Muscle of leg (tissue), 11 donors: ENCODE results near the gene DLGAP1. TPM values are rescaled to one million over a fixed set of nuclear protein-coding genes. Genes with fewer than 3 reads are reported as not detected.

ENCODE experiments used
- DNase-seq: peaks from one replicate; pipeline ENCODE4 v3.0.0; 2013
- H3K27ac ChIP-seq: one replicate; pipeline ENCODE4 v1.5.1; 2013; ENCODE audit warnings: mild to moderate bottlenecking, low read length, control low read depth
- H3K27me3 ChIP-seq: one replicate; pipeline ENCODE4 v1.6.1; 2013; ENCODE audit warnings: low read length; ENCODE audit not compliant: control insufficient read depth, insufficient read depth
- H3K36me3 ChIP-seq: one replicate; pipeline ENCODE4 v1.6.1; 2013; ENCODE audit warnings: low read length; ENCODE audit not compliant: control insufficient read depth, insufficient read depth
- H3K4me1 ChIP-seq: one replicate; pipeline ENCODE4 v1.6.1; 2013; ENCODE audit warnings: low read length; ENCODE audit not compliant: control insufficient read depth, insufficient read depth
- H3K4me3 ChIP-seq: one replicate; pipeline ENCODE4 v1.5.1; 2013; ENCODE audit warnings: low read length, control low read depth
- H3K9me3 ChIP-seq: replicated peaks from 2 replicates; pipeline ENCODE4 v1.6.1; 2013; ENCODE audit warnings: low read depth, low read length; ENCODE audit not compliant: control insufficient read depth
- WGBS: methylation state at CpG from one replicate; pipeline ENCODE4 v1.1.5; 2013; ENCODE audit warnings: missing lambda C conversion rate; ENCODE audit not compliant: insufficient coverage; 5-methylcytosine and 5-hydroxymethylcytosine counted together
- polyA plus RNA-seq, 8 donors: library from polyadenylated mRNA; unstranded; fragments of 120-200 nt; gene quantifications; one replicate each; pipeline versions ENCODE4 v1.2.1 to v1.2.3, GENCODE V29; 2013; ENCODE audit warnings: inconsistent platforms in 1 of 8, low replicate concordance in 1 of 8; ENCODE audit not compliant: insufficient read length in 8 of 8, insufficient read depth in 1 of 8
- total RNA-seq: library from RNA; stranded (reverse); fragments of 120-200 nt; gene quantifications from one replicate; pipeline ENCODE4 v1.2.4, GENCODE V29; 2013

The DLGAP1 gene
- total and polyA plus RNA-seq, 9 donors = 0.87 to 3.1 (median 1.8) TPM

- Histone ChIP-seq H3K36me3 (no peaks in the 10 kb centered on the region), H3K4me1 (no peaks in the 10 kb centered on the region), H3K27ac (no peak overlapping the region), H3K9me3 (peaks cover 4% of the 10 kb centered on the region), H3K27me3 (no peaks in the 10 kb centered on the region), H3K4me3 (no peak overlapping the region)
- no peak for DNase-seq
- WGBS = 100% methylated on average over 1 of the region's 1 CpG
Measured at GRCh38 chr18:3784949-3785348, 670.2 kb downstream of the DLGAP1 start.

GRCh38 chr18:3782901-3783300 lies 672.2 kb downstream of the DLGAP1 start:
- WGBS = no CpG with 5 or more reads among the region's 1 CpG
- Histone ChIP-seq H3K27ac (no peak overlapping the region), H3K4me3 (no peak overlapping the region), H3K36me3 (no peaks in the 10 kb centered on the region), H3K4me1 (no peaks in the 10 kb centered on the region), H3K9me3 (peaks cover 4% of the 10 kb centered on the region), H3K27me3 (no peaks in the 10 kb centered on the region)
- DNase-seq = no peak

GRCh38 chr18:3777719-3778118 lies 677.4 kb downstream of the DLGAP1 start:
- no peak overlapping the region for H3K27ac ChIP-seq
- WGBS = no CpG with 5 or more reads among the region's 1 CpG
- no peaks in the 10 kb centered on the region for H3K9me3 ChIP-seq
- no peak for DNase-seq
- H3K4me3 ChIP-seq = no peak overlapping the region
- no peaks in the 10 kb centered on the region for H3K36me3 ChIP-seq
- no peaks in the 10 kb centered on the region for H3K27me3 ChIP-seq
- H3K4me1 ChIP-seq = no peaks in the 10 kb centered on the region

- no peak for DNase-seq
- H3K4me3 ChIP-seq = no peak overlapping the region
- H3K4me1 ChIP-seq = no peaks in the 10 kb centered on the region
- no peaks in the 10 kb centered on the region for H3K36me3 ChIP-seq
- no peaks in the 10 kb centered on the region for H3K9me3 ChIP-seq
- no CpG with 5 or more reads among the region's 5 CpGs for WGBS
- H3K27ac ChIP-seq = no peak overlapping the region
- no peaks in the 10 kb centered on the region for H3K27me3 ChIP-seq
Measured at GRCh38 chr18:3777122-3777521, 678.0 kb downstream of the DLGAP1 start.

GRCh38 chr18:3775996-3776395 lies 679.1 kb downstream of the DLGAP1 start:
- H3K27me3 ChIP-seq = peaks cover 3% of the 10 kb centered on the region
- H3K4me1 ChIP-seq = peaks cover 6% of the 10 kb centered on the region
- no peaks in the 10 kb centered on the region for H3K9me3 ChIP-seq
- 80% methylated on average over 1 of the region's 5 CpGs for WGBS
- H3K36me3 ChIP-seq = no peaks in the 10 kb centered on the region
- DNase-seq = no peak
- no peak overlapping the region for H3K4me3 ChIP-seq
- H3K27ac ChIP-seq = no peak overlapping the region

- peaks cover 4% of the 10 kb centered on the region for H3K27me3 ChIP-seq
- DNase-seq = no peak
- H3K36me3 ChIP-seq = no peaks in the 10 kb centered on the region
- no peaks in the 10 kb centered on the region for H3K9me3 ChIP-seq
- H3K27ac ChIP-seq = no peak overlapping the region
- peaks cover 7% of the 10 kb centered on the region for H3K4me1 ChIP-seq
- H3K4me3 ChIP-seq = no peak overlapping the region
- WGBS = no CpG with 5 or more reads among the region's 1 CpG
Measured at GRCh38 chr18:3773303-3773702, 681.8 kb downstream of the DLGAP1 start.

- peak overlapping the region; percentile 28 for H3K4me3 ChIP-seq
- under 1% methylated on average over 28 of the region's 40 CpGs for WGBS
- no peaks in the 10 kb centered on the region for H3K36me3 ChIP-seq
- H3K27me3 ChIP-seq = peaks cover 4% of the 10 kb centered on the region
- H3K9me3 ChIP-seq = no peaks in the 10 kb centered on the region
- DNase-seq = peak; percentile 88
- H3K4me1 ChIP-seq = peaks cover 7% of the 10 kb centered on the region
- H3K27ac ChIP-seq = peak overlapping the region; percentile 1
Measured at GRCh38 chr18:3771121-3771971, 683.8 kb downstream of the DLGAP1 start.

- WGBS = no CpG with 5 or more reads among the region's 4 CpGs
- no peaks in the 10 kb centered on the region for H3K4me1 ChIP-seq
- H3K36me3 ChIP-seq = no peaks in the 10 kb centered on the region
- H3K4me3 ChIP-seq = no peak overlapping the region
- no peak overlapping the region for H3K27ac ChIP-seq
- no peak for DNase-seq
- H3K9me3 ChIP-seq = peaks cover 2% of the 10 kb centered on the region
- no peaks in the 10 kb centered on the region for H3K27me3 ChIP-seq
Measured at GRCh38 chr18:3761266-3761665, 693.8 kb downstream of the DLGAP1 start.

- H3K4me1 ChIP-seq = no peaks in the 10 kb centered on the region
- no peak overlapping the region for H3K4me3 ChIP-seq
- DNase-seq = no peak
- no peaks in the 10 kb centered on the region for H3K27me3 ChIP-seq
- no peaks in the 10 kb centered on the region for H3K36me3 ChIP-seq
- H3K9me3 ChIP-seq = peaks cover under 1% of the 10 kb centered on the region
- 100% methylated on average over 1 of the region's 7 CpGs for WGBS
- H3K27ac ChIP-seq = no peak overlapping the region
Measured at GRCh38 chr18:3760741-3761140, 694.4 kb downstream of the DLGAP1 start.

GRCh38 chr18:3759099-3759498 lies 696.0 kb downstream of the DLGAP1 start:
- Histone ChIP-seq H3K4me3 (no peak overlapping the region), H3K4me1 (no peaks in the 10 kb centered on the region), H3K36me3 (no peaks in the 10 kb centered on the region), H3K27me3 (no peaks in the 10 kb centered on the region), H3K27ac (no peak overlapping the region), H3K9me3 (no peaks in the 10 kb centered on the region)
- no peak for DNase-seq
- no CpG with 5 or more reads among the region's 2 CpGs for WGBS
